ENCODE measurements around the gene CYP39A1.

Gene CYP39A1

DNA sequence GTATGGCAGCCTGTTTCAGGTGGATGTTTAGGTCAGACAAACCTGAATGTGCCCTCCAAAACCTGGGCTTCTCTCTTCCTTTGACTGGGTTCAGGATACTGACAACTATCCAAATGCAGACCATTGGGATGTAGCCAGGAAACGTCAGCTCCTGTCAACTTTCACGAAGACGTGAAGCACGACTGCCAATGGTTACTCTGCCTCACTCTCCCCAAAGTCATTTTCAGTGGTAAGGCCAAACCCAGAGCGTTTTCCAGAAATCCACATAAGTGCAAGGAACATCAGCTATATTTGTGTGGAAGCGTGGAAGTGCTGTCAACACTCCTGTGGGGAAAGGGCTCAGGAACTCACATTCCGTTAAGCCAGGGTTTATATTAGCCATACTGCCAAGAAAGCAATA lies 141.3 kb downstream of the CYP39A1 start:
- Histone ChIP-seq H2AFZ (ENCODE audit: low read length) (no peak overlapping the region), H3K27me3 (ENCODE audit: insufficient read depth, low read length) (no peaks in the 10 kb centered on the region), H3K9me2 (ENCODE audit: low read depth, low read length) (no peaks in the 10 kb centered on the region), H3K27ac (ENCODE audit: low read depth, low read length, poor library complexity, severe bottlenecking) (no peak overlapping the region), H3K36me3 (ENCODE audit: insufficient read depth, low read length) (no peaks in the 10 kb centered on the region), H3K4me2 (ENCODE audit: low read length) (no peak overlapping the region), H3K9ac (ENCODE audit: low read length) (no peak overlapping the region), H3F3A (ENCODE audit: insufficient read depth, low read length) (no peaks in the 10 kb centered on the region), H4K20me1 (ENCODE audit: insufficient read depth, low read length) (no peaks in the 10 kb centered on the region), H3K4me1 (ENCODE audit: insufficient read depth, low read length, severe bottlenecking) (no peaks in the 10 kb centered on the region), H3K9me3 (ENCODE audit: low read length) (no peaks in the 10 kb centered on the region), H3K4me3 (ENCODE audit: low read depth, low read length, poor library complexity, severe bottlenecking) (no peak overlapping the region), H3K79me2 (ENCODE audit: insufficient read depth, low read length) (no peaks in the 10 kb centered on the region)
- TF ChIP-seq, protein P1, sequence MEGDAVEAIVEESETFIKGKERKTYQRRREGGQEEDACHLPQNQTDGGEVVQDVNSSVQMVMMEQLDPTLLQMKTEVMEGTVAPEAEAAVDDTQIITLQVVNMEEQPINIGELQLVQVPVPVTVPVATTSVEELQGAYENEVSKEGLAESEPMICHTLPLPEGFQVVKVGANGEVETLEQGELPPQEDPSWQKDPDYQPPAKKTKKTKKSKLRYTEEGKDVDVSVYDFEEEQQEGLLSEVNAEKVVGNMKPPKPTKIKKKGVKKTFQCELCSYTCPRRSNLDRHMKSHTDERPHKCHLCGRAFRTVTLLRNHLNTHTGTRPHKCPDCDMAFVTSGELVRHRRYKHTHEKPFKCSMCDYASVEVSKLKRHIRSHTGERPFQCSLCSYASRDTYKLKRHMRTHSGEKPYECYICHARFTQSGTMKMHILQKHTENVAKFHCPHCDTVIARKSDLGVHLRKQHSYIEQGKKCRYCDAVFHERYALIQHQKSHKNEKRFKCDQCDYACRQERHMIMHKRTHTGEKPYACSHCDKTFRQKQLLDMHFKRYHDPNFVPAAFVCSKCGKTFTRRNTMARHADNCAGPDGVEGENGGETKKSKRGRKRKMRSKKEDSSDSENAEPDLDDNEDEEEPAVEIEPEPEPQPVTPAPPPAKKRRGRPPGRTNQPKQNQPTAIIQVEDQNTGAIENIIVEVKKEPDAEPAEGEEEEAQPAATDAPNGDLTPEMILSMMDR (IDR thresholded peaks at IDR 0.05; ENCODE audit: low read length): no peak
- no peak for TF ChIP-seq EZH2 (IDR thresholded peaks at IDR 0.05; ENCODE audit: borderline replicate concordance, low read length)

- H3F3A ChIP-seq (ENCODE audit: insufficient read depth, low read length): no peaks in the 10 kb centered on the region
- no peaks in the 10 kb centered on the region for H3K9me2 ChIP-seq (ENCODE audit: low read depth, low read length)
- no peak overlapping the region for H3K27ac ChIP-seq (ENCODE audit: low read depth, low read length, poor library complexity, severe bottlenecking)
- H3K4me1 ChIP-seq (ENCODE audit: insufficient read depth, low read length, severe bottlenecking): no peaks in the 10 kb centered on the region
- H3K9me3 ChIP-seq (ENCODE audit: low read length): no peaks in the 10 kb centered on the region
- no peak overlapping the region for H2AFZ ChIP-seq (ENCODE audit: low read length)
- no peaks in the 10 kb centered on the region for H3K36me3 ChIP-seq (ENCODE audit: insufficient read depth, low read length)
- no peaks in the 10 kb centered on the region for H3K79me2 ChIP-seq (ENCODE audit: insufficient read depth, low read length)
- H3K9ac ChIP-seq (ENCODE audit: low read length): no peak overlapping the region
- H3K27me3 ChIP-seq (ENCODE audit: insufficient read depth, low read length): no peaks in the 10 kb centered on the region
- TF ChIP-seq EZH2 (IDR thresholded peaks at IDR 0.05; ENCODE audit: borderline replicate concordance, low read length): no peak
- TF ChIP-seq, protein P1 (IDR thresholded peaks at IDR 0.05; ENCODE audit: low read length): no peak
- H3K4me2 ChIP-seq (ENCODE audit: low read length): no peak overlapping the region
- no peaks in the 10 kb centered on the region for H4K20me1 ChIP-seq (ENCODE audit: insufficient read depth, low read length)
- H3K4me3 ChIP-seq (ENCODE audit: low read depth, low read length, poor library complexity, severe bottlenecking): no peak overlapping the region
Observed at GRCh38 chr6:46510651-46511050, 142.0 kb downstream of the CYP39A1 start.

GRCh38 chr6:46509981-46510510 lies 142.6 kb downstream of the CYP39A1 start:
- TF ChIP-seq EZH2 (IDR thresholded peaks at IDR 0.05; ENCODE audit: borderline replicate concordance, low read length): no peak
- TF ChIP-seq, protein P1 (IDR thresholded peaks at IDR 0.05; ENCODE audit: low read length): no peak
- H3K79me2 ChIP-seq (ENCODE audit: insufficient read depth, low read length): no peaks in the 10 kb centered on the region

More at GRCh38 chr6:46509981-46510510, 142.6 kb downstream of the CYP39A1 start:
- no peaks in the 10 kb centered on the region for H3K27me3 ChIP-seq (ENCODE audit: insufficient read depth, low read length)
- no peaks in the 10 kb centered on the region for H3K9me3 ChIP-seq (ENCODE audit: low read length)
- no peaks in the 10 kb centered on the region for H3K9me2 ChIP-seq (ENCODE audit: low read depth, low read length)
- H2AFZ ChIP-seq (ENCODE audit: low read length): no peak overlapping the region
- H3K4me1 ChIP-seq (ENCODE audit: insufficient read depth, low read length, severe bottlenecking): no peaks in the 10 kb centered on the region
- no peak overlapping the region for H3K4me3 ChIP-seq (ENCODE audit: low read depth, low read length, poor library complexity, severe bottlenecking)
- H3K4me2 ChIP-seq (ENCODE audit: low read length): no peak overlapping the region
- H4K20me1 ChIP-seq (ENCODE audit: insufficient read depth, low read length): no peaks in the 10 kb centered on the region
- no peak overlapping the region for H3K27ac ChIP-seq (ENCODE audit: low read depth, low read length, poor library complexity, severe bottlenecking)
- H3K9ac ChIP-seq (ENCODE audit: low read length): no peak overlapping the region
- no peaks in the 10 kb centered on the region for H3K36me3 ChIP-seq (ENCODE audit: insufficient read depth, low read length)
- no peaks in the 10 kb centered on the region for H3F3A ChIP-seq (ENCODE audit: insufficient read depth, low read length)

Measured in OCI-LY1 (cell line).